GM18526 (cell line): ENCODE data around the gene SORL1-AS1.

Experiments
- POLR2A ChIP-seq: IDR thresholded peaks from 3 replicates; pipeline ENCODE4 v1.6.1; 2011; ENCODE audit not compliant: insufficient read length; ENCODE audit errors: extremely low read depth

SORL1-AS1 gene

DNA sequence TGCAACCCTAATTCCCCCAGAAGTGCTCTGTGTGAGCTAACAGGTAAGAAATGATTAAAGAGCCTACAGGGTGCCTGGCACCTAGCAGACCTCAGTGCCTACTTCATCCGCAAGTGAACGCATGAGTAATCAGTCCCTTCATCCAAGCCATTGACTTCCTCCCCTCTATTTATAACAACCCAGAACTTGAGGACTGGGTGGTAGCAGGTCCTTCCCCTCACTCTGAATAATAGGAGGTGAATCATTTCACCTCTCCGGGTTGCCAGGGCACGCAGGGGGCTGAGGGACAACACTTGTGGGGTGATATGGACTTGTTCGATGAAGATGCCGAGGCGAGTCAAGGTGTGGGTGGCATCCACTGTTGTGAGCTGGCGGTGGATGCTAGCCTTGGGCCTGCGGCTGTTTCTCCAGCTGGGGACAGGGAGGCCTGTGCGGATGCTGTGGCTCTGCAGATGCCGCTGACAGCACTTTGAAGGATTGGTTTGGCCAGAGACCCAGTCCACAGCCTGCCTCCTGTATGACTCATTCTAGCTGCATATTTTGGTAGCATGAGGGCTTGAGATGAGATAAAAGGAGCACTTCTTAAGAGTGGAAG lies 11.7 kb upstream of the SORL1-AS1 start:
- no peak for TF ChIP-seq POLR2A

DNA sequence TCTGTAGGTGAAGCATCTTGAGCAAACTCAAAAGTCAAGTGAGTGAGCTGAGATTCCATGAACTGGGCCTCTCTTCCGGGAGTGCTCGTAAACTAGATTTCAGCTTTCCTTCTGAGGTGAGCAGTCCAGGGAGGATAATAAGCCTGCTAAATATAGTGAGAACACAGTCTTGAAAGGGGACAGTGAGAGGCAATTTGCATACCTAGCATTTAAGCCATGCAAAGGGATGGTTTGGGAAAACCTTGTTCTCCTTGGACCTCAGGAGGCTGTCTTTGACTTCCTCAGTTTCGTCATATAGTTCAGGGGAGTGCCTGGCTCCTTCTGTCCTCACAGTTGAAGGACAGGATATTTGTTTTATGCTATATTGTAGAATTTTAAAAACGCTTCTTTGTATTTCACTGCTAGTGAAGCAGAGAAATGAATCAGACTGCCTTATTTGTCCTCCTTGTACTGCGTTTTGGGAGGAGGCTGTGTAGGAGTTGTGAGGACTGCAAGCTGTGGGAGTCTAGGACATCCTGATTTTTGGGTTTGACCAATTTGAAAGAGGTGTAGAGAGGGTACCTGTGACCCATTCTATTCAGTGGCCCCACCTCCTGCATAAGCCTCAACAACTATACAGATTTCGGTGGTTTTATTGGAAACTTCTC lies 11.0 kb upstream of the SORL1-AS1 start:
- no peak for TF ChIP-seq POLR2A

DNA sequence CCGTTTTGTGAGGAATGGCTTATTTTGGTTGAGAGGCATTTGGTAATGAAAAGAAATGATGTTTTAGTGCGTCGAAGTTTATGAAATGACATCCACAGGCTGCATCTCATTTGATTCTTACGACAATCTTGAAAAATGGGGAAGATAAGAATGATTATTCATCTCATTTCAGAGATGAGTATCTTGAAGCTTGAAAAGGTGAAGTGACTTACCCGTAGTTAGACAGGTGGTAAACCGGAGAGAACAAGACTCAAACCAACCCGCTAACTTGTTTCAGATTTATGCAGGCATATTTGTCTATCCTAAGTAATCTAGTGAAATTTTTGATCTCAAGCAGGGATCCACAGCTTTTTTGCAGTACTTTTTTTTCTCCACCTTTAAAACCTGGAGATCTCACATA lies 9.1 kb upstream of the SORL1-AS1 start:
- no peak for TF ChIP-seq POLR2A

DNA sequence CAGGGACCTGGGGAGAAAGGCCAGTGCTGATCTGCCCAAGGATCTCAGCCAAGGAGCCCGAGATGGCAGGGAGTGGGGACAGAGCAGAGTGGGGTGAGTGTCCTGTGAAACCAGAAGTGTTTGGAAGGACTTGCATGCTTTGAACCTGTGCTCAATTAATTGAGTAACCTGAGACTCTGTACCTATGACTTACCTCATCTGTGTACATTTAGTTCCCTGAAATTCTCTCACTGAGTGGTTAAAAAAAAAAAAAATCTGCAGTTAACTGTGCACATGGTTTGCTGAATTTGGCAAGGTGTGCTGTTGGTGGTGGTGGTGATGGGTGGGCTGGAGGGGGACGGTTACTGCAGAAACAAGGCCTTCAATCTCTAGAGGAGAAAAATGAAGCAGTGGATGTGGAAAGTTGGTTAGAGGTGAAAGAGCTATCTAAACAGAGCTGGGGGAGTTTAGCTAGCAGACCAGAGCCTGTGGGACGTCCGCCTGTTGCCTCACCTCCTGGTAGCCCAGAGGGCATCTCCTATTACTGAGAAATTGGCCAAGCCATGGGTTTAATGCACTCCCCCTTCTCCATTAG lies 8.3 kb upstream of the SORL1-AS1 start:
- TF ChIP-seq POLR2A, result no peak

DNA sequence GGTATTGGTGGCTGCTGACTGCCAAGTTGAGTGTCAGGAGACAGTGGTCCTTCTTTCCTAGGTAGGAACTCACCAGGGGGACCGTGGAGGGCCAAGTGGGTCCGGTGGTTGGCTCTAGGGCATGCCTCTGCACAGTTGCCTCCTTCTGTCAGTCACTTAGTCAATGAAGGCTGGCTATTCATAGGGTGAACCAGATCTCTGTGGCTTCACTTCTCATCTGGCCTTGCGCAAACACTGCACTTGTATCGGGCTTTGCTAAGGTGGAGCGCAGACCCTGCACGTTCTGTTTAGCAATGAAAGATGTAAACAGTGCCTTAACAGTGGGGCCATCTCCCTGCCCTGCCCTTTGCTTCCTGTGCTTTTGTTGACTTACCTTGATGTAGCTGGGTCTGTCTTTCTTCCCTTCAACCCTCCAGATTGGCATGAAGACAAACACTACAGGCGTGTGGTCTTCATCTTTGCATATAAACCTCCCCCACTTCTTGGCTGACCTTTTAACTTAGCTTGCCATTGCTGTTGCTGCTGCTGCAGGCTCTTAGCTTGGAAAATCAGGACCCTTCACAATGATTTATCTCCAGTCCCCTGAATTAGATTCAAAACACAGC lies 6.7 kb upstream of the SORL1-AS1 start:
- TF ChIP-seq POLR2A, result no peak

DNA sequence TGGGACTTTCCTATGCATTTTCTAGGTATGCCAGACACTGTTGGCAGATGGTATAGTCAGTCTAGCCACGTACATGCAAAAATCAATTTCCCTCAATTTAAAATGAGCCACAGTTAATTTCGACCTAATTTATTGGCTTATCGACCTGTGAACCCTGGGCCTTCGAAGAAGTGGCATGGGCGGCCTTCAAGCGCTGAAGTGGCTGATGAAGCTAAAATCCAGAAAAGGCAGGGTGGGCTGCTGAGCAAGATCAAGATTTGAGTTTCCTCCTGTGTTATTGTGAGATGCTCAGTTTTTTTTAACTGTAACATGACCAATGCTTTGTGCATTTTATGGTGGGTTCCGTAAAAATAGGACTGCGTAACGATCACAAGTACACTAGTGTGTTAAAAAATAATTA lies 5.8 kb upstream of the SORL1-AS1 start:
- no peak for TF ChIP-seq POLR2A

DNA sequence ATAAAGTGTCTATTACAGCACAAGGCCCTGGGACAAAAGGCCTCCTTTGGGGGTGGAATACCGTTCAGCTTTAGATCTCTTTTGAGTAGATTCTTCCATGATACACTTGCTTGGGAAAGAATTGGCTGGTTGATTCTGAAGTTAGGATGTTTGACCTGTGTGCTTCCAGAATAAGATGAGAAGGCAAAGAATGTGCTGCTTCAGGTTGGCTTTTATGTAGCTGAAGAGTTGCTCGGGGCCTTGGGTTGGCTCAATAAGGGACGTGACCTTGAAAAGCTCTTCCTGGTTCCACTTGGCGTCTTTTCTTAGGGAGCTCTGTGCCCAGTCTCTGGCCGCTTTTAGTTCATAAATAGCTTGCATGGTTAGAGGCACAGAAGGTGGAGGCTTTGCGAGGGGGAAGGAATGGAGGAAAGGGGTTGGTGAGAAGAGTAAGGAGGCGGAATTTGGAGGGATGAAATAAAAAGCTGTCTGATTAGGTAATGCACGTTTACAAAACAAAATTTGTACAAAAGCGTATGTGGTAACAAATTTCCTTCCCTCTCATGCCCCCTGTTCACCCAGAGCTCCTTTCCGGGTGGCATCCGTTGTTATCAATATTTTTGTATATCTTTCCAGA lies 4.2 kb upstream of the SORL1-AS1 start:
- no peak for TF ChIP-seq POLR2A

DNA sequence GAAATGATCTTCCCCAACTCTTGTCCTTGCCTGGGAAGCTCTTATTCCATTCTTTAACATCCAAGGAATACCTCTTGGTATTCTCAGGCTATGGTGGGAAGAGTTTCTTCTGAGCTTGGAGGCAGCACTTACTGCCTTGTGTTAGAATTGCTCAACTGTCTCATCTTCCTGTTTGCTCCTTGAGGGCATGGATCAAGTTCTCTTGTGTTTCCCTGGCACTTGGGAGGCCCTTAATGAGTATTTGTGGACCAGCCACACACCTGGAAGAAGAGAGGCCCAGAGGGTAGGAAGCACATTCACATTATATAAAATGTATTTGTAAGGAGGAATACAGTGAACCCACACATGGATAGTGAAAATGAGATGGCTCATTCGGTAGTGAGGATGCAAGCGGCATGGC lies 3.4 kb upstream of the SORL1-AS1 start:
- TF ChIP-seq POLR2A, result no peak

DNA sequence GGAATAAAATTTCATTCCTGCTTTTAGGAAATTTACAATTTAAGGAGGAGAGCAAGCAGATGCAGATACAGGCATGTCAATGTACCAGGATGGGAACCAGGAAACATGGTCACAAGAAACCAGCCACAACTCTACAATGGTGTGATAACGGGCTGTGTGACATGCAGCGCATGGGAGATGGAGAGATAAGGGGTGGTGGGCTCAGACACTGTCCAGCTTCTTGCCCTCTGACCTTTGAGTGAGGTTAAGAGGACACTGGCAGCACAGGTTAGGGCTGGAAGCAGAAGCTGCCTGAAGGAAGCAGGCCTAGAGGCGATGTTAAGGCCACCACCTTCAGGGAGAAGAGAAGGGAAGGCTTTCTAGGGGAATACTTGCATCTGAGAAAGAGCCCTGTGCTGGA lies 2.3 kb upstream of the SORL1-AS1 start:
- TF ChIP-seq POLR2A, result no peak

DNA sequence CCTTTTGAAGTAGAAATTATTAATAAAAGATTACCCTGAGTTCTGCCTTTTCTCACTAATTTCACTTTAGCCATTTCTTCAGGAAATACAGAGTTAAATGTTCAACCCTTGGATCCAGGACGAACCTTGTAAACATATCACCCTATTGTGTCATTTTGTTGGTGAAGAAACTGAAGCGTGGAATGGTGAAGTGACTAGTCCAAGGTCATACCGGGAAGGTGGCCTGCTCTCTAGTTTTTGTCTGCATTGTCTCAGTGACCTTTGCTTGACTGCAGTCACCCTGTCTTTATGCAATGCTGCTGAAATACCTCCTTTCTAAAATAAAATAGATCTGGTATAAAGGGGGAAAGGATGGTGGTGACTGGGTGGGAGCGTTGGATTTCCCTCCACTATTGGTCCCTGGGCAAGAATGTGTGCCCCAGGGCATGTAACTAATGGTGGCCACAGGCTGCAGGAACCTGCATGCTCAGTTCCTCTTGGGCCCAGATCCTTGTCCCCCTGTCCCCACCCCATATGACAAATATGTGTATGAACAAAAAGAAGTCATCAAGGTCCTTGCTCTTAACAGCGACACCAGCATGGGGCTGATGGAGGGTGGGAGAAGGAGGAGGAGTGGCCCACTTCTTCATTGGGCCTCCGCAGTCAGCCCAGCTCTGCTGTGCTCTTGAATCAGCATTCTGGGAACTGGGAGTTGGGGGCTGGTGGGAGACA lies 977 bp upstream of the SORL1-AS1 start:
- TF ChIP-seq POLR2A, result no peak

DNA sequence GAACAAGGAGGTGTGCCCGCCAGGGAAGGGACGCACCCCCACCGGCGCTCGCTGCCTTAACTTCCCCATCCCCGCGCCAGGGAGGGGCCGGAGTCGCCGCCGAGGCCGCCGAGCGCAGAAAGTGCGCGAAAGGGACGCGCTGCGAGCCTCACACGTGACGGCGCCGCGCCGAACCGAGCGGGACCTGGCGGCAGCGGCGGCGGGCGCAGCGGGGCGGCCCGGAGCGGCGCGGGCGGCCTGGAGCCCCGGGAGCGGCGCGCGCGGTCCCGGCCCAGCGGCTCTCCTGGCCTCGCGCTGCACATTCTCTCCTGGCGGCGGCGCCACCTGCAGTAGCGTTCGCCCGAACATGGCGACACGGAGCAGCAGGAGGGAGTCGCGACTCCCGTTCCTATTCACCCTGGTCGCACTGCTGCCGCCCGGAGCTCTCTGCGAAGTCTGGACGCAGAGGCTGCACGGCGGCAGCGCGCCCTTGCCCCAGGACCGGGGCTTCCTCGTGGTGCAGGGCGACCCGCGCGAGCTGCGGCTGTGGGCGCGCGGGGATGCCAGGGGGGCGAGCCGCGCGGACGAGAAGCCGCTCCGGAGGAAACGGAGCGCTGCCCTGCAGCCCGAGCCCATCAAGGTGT lies 670 bp downstream of the SORL1-AS1 start, which contains the start of gene SORL1:
TSS of gene SORL1 (plus strand) at position 329 of the 623 bp plus-strand sequence. CDS start at position 347, 18 bp downstream.
- TF ChIP-seq POLR2A, result peak; percentile 57

DNA sequence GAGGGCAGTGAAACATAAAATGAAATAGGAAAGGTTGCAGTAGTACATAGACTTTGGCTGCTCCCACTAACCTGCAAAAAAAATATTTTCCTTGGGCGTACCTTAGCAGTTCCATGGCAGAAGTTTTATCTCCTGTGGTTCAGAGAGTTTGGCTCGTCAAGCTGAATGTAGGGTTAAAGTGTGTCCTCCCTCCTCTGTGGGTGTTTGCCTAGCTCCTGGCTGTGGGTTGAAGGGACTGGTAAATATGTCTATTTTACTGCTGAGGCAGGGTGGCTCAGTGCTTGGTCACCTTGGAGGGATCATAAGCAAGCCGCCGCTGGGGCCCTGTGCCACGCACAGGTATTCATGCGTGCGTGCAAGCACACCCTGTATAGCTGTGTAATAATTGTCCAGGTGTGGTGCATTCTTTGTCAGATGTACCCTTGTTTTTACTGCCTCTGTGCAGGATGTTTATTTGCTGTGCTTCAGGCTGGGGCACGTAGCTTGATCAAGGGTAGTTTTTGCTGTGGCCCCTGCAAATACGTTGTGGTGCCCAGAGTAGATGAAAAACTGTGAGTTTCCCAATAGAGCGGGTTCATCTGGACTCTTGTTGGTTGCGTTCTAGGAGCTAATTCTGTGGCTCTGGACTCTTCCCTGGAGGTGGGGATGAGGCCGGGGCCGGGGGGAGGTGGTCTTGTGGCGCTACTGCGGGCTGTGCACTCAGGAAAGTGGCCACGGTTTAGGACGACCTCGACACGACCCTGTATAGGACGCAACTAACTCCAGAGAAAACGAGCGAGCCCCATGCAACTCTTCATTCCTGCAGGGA lies 1.4 kb downstream of the SORL1-AS1 start:
- TF ChIP-seq POLR2A, result peak; percentile 30

DNA sequence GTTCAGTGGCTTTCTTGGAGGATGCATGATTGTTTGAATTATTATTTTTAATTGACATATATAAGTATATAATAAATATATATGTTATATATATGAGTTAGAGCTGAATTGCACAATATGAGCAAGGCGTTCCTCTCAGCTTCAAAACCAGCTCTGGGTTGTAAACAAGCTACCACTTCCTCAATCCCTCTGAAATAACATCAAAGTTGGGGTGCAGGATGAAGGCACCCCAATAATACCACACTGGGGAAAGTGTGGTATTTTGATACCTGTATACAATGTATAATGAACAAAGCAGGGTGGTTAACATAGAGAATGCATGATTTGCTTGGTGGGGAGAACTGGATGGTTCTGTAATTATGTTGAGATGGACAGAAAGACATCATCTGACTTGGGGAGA lies 2.4 kb downstream of the SORL1-AS1 start:
- no peak for TF ChIP-seq POLR2A

DNA sequence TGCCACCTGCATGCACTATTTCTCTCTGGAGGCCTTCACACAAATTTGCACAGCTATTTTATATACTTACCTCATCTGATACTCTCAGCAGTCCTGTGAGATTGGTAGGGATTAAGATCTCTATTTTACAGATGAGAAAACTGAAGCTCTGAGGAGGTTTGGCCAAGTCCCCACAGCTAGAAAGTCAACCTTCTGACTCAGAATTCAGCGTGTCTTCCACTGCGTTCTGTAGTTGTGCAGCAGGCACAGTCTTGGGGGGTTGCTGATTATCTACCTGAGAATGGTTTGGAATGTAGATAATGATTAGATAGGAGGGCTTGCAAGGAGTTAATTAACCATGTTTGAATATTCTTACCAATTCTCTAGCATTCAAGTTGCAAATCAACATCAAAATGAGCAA lies 3.1 kb downstream of the SORL1-AS1 start:
- no peak for TF ChIP-seq POLR2A
